ENCODE measurements around the gene AGAP1.

The AGAP1 gene

GRCh38 chr2:235825946-235826345, 332.1 kb downstream of the AGAP1 start:
- TF ChIP-seq, protein P1, sequence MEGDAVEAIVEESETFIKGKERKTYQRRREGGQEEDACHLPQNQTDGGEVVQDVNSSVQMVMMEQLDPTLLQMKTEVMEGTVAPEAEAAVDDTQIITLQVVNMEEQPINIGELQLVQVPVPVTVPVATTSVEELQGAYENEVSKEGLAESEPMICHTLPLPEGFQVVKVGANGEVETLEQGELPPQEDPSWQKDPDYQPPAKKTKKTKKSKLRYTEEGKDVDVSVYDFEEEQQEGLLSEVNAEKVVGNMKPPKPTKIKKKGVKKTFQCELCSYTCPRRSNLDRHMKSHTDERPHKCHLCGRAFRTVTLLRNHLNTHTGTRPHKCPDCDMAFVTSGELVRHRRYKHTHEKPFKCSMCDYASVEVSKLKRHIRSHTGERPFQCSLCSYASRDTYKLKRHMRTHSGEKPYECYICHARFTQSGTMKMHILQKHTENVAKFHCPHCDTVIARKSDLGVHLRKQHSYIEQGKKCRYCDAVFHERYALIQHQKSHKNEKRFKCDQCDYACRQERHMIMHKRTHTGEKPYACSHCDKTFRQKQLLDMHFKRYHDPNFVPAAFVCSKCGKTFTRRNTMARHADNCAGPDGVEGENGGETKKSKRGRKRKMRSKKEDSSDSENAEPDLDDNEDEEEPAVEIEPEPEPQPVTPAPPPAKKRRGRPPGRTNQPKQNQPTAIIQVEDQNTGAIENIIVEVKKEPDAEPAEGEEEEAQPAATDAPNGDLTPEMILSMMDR (IDR thresholded peaks at IDR 0.05) = no peak

- TF ChIP-seq, protein P1 (IDR thresholded peaks at IDR 0.05) = no peak
Observed at GRCh38 chr2:235826826-235827225, 333.0 kb downstream of the AGAP1 start.

DNA sequence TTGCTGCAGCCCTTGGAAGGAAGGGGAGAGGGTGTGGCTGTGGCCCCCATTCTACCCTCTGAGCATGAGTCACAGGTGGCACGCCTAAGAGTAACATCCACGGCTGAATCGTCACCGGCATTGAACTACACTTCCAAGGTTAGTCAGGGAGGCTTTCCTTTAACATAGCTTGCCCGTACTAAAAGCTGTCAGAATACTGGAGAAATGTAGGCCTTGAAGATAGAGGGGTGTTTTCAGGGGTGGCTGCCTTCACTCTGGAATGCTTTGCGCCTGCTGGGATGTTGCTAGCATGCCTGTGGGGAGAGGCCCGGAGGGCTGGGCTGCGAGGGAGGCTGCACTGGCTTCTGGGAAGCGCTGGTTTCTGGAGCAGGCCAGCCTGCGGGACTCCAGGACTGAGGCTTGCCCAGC, 333.7 kb downstream of the AGAP1 start:
- TF ChIP-seq, protein P1 (IDR thresholded peaks at IDR 0.05) = no peak

DNA sequence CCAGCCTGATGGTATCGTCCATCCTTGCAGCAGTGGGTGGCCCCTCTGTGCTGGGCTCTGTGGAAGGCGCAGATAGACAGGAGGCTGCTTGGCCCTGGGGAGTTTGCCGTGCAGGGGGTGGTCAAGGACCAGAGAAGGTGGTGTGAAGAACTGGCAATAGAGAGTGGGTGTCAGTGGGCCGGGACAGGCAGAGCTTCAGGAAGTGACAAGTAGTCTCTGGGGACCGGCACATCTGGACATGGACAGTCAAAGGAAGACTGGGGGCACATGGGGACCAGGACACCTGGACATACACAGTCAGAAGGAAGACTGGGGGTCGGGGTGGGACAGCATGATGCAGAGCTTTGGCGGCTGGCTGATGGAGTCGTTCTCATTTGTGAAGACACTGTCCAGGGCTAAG, 335.9 kb downstream of the AGAP1 start:
- TF ChIP-seq, protein P1 (IDR thresholded peaks at IDR 0.05) = no peak

DNA sequence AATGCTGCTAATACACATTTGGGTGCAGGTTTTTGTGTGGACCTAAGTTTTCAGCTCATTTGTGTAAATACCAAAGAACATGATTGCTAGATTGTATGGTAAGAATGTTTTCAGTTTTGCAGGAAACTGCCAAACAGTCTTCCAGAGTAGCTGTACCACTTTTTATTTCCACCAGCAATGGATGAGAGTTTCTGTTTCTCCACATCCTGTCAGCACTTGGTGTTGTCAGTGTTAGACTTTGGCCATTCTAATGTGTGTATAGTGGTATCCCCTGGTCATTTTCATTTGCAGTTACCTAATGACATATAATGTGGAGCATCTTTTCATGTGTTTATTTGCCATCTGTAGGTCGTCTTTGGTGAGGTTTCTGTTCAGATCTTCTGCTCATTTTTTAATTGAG, 337.9 kb downstream of the AGAP1 start:
- TF ChIP-seq, protein P1 (IDR thresholded peaks at IDR 0.05) = no peak

- TF ChIP-seq, protein P1 (IDR thresholded peaks at IDR 0.05) = no peak
Observed at GRCh38 chr2:235832941-235833340, 339.1 kb downstream of the AGAP1 start.

- TF ChIP-seq, protein P1 (IDR thresholded peaks at IDR 0.05) = no peak
Observed at GRCh38 chr2:235833971-235834620, 340.3 kb downstream of the AGAP1 start.

DNA sequence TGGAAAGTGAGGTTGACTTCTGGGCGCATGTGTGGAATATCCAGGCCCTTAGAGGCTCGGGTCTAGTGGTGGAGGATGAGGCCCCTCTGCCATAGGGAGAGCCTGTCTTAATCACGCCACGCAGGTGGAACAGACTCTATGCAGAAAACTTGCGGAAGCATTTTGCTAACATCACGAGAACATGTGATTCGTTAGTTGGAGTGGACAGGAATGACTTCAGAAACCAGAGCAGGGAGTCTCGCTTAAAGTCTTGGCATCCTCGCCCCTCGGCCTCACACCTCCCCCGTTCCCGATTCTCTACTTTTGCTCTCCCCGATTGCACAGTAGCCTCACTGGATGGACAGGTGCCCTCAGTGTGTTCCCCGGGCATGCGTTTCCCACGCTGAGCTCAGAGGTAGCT, 340.9 kb downstream of the AGAP1 start:
- TF ChIP-seq, protein P1 (IDR thresholded peaks at IDR 0.05) = no peak

Measured in LNCAP (cell line).